GM23338 (cell line): Measurements from ENCODE around the gene RFC2. TPM values are rescaled to one million over a fixed set of nuclear protein-coding genes. Genes with fewer than 3 reads are reported as not detected.
A peak's percentile ranks its signal among the peaks of the same experiment; 100 is the strongest.

Experiments used
- ATAC-seq: fragments of 200-7000 bp; cut with Tn5 transposase; 3 replicates; pipeline ENCODE4 v1.9.1; 2020
- DNase-seq: peaks from one replicate; pipeline ENCODE4 v3.0.0-alpha.2; 2015; ENCODE audit warnings: low spot score
- H2AFZ ChIP-seq: fragments of 200-600 bp; sonication (generic); 2 replicates; pipeline ENCODE4 v1.8.0; 2016; ENCODE audit warnings: antibody characterized with exemption, mild to moderate bottlenecking, moderate library complexity
- H3F3A ChIP-seq: fragments of 200-600 bp; sonication (generic); replicated peaks from 2 replicates; pipeline ENCODE4 v1.8.0; 2017; ENCODE audit warnings: antibody characterized with exemption, mixed run types, low read depth
- H3K27ac ChIP-seq: fragments of 200-600 bp; sonication (generic); 2 replicates; pipeline ENCODE4 v1.6.1; 2016; ENCODE audit warnings: low read depth
- H3K27me3 ChIP-seq: fragments of 200-600 bp; sonication (generic); 2 replicates; pipeline ENCODE4 v1.8.0; 2016; ENCODE audit warnings: mild to moderate bottlenecking, mixed run types, moderate library complexity; ENCODE audit not compliant: insufficient read depth
- H3K36me3 ChIP-seq: fragments of 200-600 bp; sonication (generic); 2 replicates; pipeline ENCODE4 v1.8.0; 2016; ENCODE audit warnings: mild to moderate bottlenecking; ENCODE audit not compliant: insufficient read depth
- H3K4me1 ChIP-seq: fragments of 200-600 bp; sonication (generic); 2 replicates; pipeline ENCODE4 v1.8.0; 2016; ENCODE audit warnings: mild to moderate bottlenecking, moderate library complexity; ENCODE audit not compliant: insufficient read depth
- H3K4me2 ChIP-seq: fragments of 200-600 bp; sonication (generic); 2 replicates; pipeline ENCODE4 v1.7.1; 2017; ENCODE audit warnings: mixed run types
- H3K4me3 ChIP-seq: fragments of 200-600 bp; sonication (generic); 2 replicates; pipeline ENCODE4 v1.6.1; 2016; ENCODE audit warnings: mixed run types
- H3K79me2 ChIP-seq: fragments of 200-600 bp; sonication (generic); replicated peaks from 2 replicates; pipeline ENCODE4 v1.8.0; 2017; ENCODE audit warnings: mild to moderate bottlenecking; ENCODE audit not compliant: insufficient read depth
- H3K9me2 ChIP-seq: fragments of 200-600 bp; sonication (generic); 2 replicates; pipeline ENCODE4 v1.8.0; 2017; ENCODE audit not compliant: insufficient read depth
- H4K20me1 ChIP-seq: fragments of 200-600 bp; sonication (generic); replicated peaks from 2 replicates; pipeline ENCODE4 v1.8.0; 2017; ENCODE audit warnings: mild to moderate bottlenecking; ENCODE audit not compliant: insufficient read depth
- H3K27ac Mint-ChIP-seq: 2 replicates; pipeline ENCODE4 v1.8.0; 2020; ENCODE audit warnings: inconsistent platforms, mild to moderate bottlenecking, moderate library complexity, mixed read lengths
- H3K27me3 Mint-ChIP-seq: 3 replicates; pipeline ENCODE4 v1.8.0; 2022; ENCODE audit warnings: low read depth, mild to moderate bottlenecking, moderate library complexity, mixed read lengths, inconsistent platforms; ENCODE audit not compliant: insufficient read depth, poor library complexity
- H3K36me3 Mint-ChIP-seq: 3 replicates; pipeline ENCODE4 v1.8.0; 2021; ENCODE audit warnings: low read depth, mild to moderate bottlenecking, inconsistent platforms, moderate library complexity, mixed read lengths
- H3K4me1 Mint-ChIP-seq: 3 replicates; pipeline ENCODE4 v1.8.0; 2020; ENCODE audit warnings: mild to moderate bottlenecking, inconsistent platforms, mixed read lengths
- H3K4me3 Mint-ChIP-seq: 3 replicates; pipeline ENCODE4 v1.8.0; 2021; ENCODE audit warnings: moderate library complexity, mild to moderate bottlenecking, inconsistent platforms, mixed read lengths
- H3K9me3 Mint-ChIP-seq: 3 replicates; pipeline ENCODE4 v1.8.0; 2020; ENCODE audit warnings: moderate library complexity, mild to moderate bottlenecking, inconsistent platforms, mixed read lengths
- ETS1 ChIP-seq: IDR thresholded peaks from 2 replicates; pipeline ENCODE4 v1.6.1; 2016; ENCODE audit warnings: antibody characterized with exemption
- EZH2phosphoT487 ChIP-seq: fragments of 200-600 bp; sonication (generic); IDR thresholded peaks from one replicate; pipeline ENCODE4 v1.8.1; 2018; ENCODE audit warnings: antibody characterized with exemption; ENCODE audit not compliant: unreplicated experiment
- POLR2AphosphoS5 ChIP-seq: IDR thresholded peaks from 2 replicates; pipeline ENCODE4 v1.6.1; 2016; ENCODE audit warnings: antibody characterized with exemption, low read depth
- ZNF114 ChIP-seq: fragments of 250-450 bp; sonication (Bioruptor Pico); IDR thresholded peaks from 2 replicates; pipeline ENCODE4 v1.5.0; 2020; ENCODE audit warnings: mild to moderate bottlenecking, moderate library complexity
- ZNF462 ChIP-seq: fragments of 250-450 bp; sonication (Bioruptor Pico); IDR thresholded peaks from 2 replicates; pipeline ENCODE4 v1.5.0; 2020; ENCODE audit warnings: mild to moderate bottlenecking, moderate library complexity
- polyA plus RNA-seq: library from polyadenylated mRNA; unstranded; fragments of >200 nt; fragmentation: Nextera tagmentation; extraction: Ambion mirVana; gene quantifications from 2 replicates; pipeline ENCODE4 v1.2.1, GENCODE V29; 2016
- total RNA-seq: library from RNA; depleted of rRNA; stranded (reverse); fragments of >200 nt; shearing (Covaris generic); gene quantifications from 2 replicates; pipeline ENCODE4 v1.2.3, GENCODE V29; 2014

RFC2 gene
- total and polyA plus RNA-seq, 2 experiments from 2014 or later: 56.4 to 75.2 TPM

- no peak for TF ChIP-seq ETS1
- Histone ChIP-seq H3K4me2 (no peak overlapping the region), H4K20me1 (peaks cover 66% of the 10 kb centered on the region), H3K4me3 (no peak overlapping the region), H2AFZ (no peak overlapping the region), H3K9me2 (no peaks in the 10 kb centered on the region), H3K36me3 (peaks cover 65% of the 10 kb centered on the region), H3K27ac (no peak overlapping the region), H3F3A (peaks cover 51% of the 10 kb centered on the region), H3K79me2 (peaks cover 69% of the 10 kb centered on the region), H3K27me3 (no peaks in the 10 kb centered on the region), H3K4me1 (peaks cover 2% of the 10 kb centered on the region; the same call in 1 of the 2 replicates)
- Mint-ChIP-seq H3K4me1 (peaks cover 7% of the 10 kb centered on the region; the same call in 2 of the 3 replicates), H3K27me3 (peaks cover 10% of the 10 kb centered on the region), H3K36me3 (peaks cover 94% of the 10 kb centered on the region), H3K4me3 (no peak overlapping the region), H3K27ac (no peak overlapping the region), H3K9me3 (no peaks in the 10 kb centered on the region; the same call in 2 of the 3 replicates)
- ATAC-seq: no peak
- no peak for DNase-seq
These were observed 63.0 kb downstream of the RFC2 start for GRCh38 chr7:74191231-74191630.

GRCh38 chr7:74190259-74190658 lies 63.9 kb downstream of the RFC2 start:
- H4K20me1 ChIP-seq: peaks cover 75% of the 10 kb centered on the region
- peaks cover 79% of the 10 kb centered on the region for H3K79me2 ChIP-seq
- no peak overlapping the region for H3K4me3 ChIP-seq
- no peaks in the 10 kb centered on the region for H3K9me2 ChIP-seq
- peaks cover 12% of the 10 kb centered on the region; the same call in 1 of the 2 replicates for H3K4me1 ChIP-seq
- ATAC-seq (no peak), DNase-seq (no peak)
- H3F3A ChIP-seq: peaks cover 57% of the 10 kb centered on the region
- no peak overlapping the region for H3K27ac ChIP-seq
- H3K27me3 ChIP-seq: no peaks in the 10 kb centered on the region
- H3K4me3 Mint-ChIP-seq: no peak overlapping the region
- no peak overlapping the region for H2AFZ ChIP-seq
- H3K4me2 ChIP-seq: no peak overlapping the region
- H3K36me3 Mint-ChIP-seq: peaks cover 87% of the 10 kb centered on the region
- H3K9me3 Mint-ChIP-seq: no peaks in the 10 kb centered on the region; the same call in 2 of the 3 replicates
- H3K4me1 Mint-ChIP-seq: peaks cover 14% of the 10 kb centered on the region; the same call in 2 of the 3 replicates
- H3K27me3 Mint-ChIP-seq: peaks cover 10% of the 10 kb centered on the region
- TF ChIP-seq ZNF114: no peak
- peak; percentile 30 for TF ChIP-seq EZH2phosphoT487
- H3K27ac Mint-ChIP-seq: no peak overlapping the region
- peaks cover 65% of the 10 kb centered on the region for H3K36me3 ChIP-seq

GRCh38 chr7:74187915-74188675 lies 66.1 kb downstream of the RFC2 start:
- Mint-ChIP-seq H3K4me1 (peaks cover 32% of the 10 kb centered on the region), H3K9me3 (no peaks in the 10 kb centered on the region; the same call in 2 of the 3 replicates), H3K36me3 (peaks cover 65% of the 10 kb centered on the region), H3K4me3 (no peak overlapping the region), H3K27ac (peak overlapping the region; percentile 83), H3K27me3 (peaks cover 3% of the 10 kb centered on the region)
- Histone ChIP-seq H3K4me2 (no peak overlapping the region), H2AFZ (no peak overlapping the region), H3K27me3 (no peaks in the 10 kb centered on the region), H3F3A (peaks cover 42% of the 10 kb centered on the region), H3K9me2 (no peaks in the 10 kb centered on the region), H3K27ac (peak overlapping the region; percentile 79), H3K4me3 (no peak overlapping the region), H4K20me1 (peaks cover 82% of the 10 kb centered on the region), H3K4me1 (peaks cover 24% of the 10 kb centered on the region), H3K36me3 (peaks cover 48% of the 10 kb centered on the region), H3K79me2 (peaks cover 93% of the 10 kb centered on the region)
- DNase-seq: no peak
- ATAC-seq: no peak
- no peak for TF ChIP-seq ZNF462 (CRISPR knock-in tag)
- TF ChIP-seq POLR2AphosphoS5: no peak
- no peak for TF ChIP-seq EZH2phosphoT487
